Psoas muscle (tissue), 8 donors: ENCODE data around the gene BECN2. TPM values are rescaled to one million over a fixed set of nuclear protein-coding genes. Genes with fewer than 3 reads are reported as not detected.

Experiments
- ATAC-seq, 4 donors: fragments of 200-7000 bp; cut with Tn5 transposase; one replicate each; pipeline ENCODE4 v1.9.1; 2020; ENCODE audit warnings: moderate library complexity in 3 of 4, mild to moderate bottlenecking in 2 of 4
- DNase-seq, 2 donors: peaks; one replicate each; pipeline ENCODE4 v3.0.0-alpha.2; 2020
- H3K27ac ChIP-seq: fragments of 200-600 bp; one replicate; pipeline ENCODE4 v1.8.0; 2022
- H3K27me3 ChIP-seq, 3 donors: fragments of 200-600 bp in 1 of 3; one replicate each; pipeline versions ENCODE4 v1.6.1 to v1.8.0; 2013 to 2022; ENCODE audit warnings: low read length in 2 of 3, mild to moderate bottlenecking in 2 of 3, moderate library complexity in 1 of 3; ENCODE audit not compliant: insufficient read depth in 3 of 3
- H3K36me3 ChIP-seq, 2 donors: fragments of 200-600 bp in 1 of 2; one replicate each; pipeline versions ENCODE4 v1.6.1 to v1.8.0; 2013 to 2022; ENCODE audit warnings: low read depth in 1 of 2, mild to moderate bottlenecking in 1 of 2, moderate library complexity in 1 of 2; ENCODE audit not compliant: insufficient read depth in 1 of 2
- H3K4me1 ChIP-seq: fragments of 200-600 bp; one replicate; pipeline ENCODE4 v1.8.0; 2022
- H3K4me3 ChIP-seq: fragments of 200-600 bp; one replicate; pipeline ENCODE4 v1.8.0; 2022; ENCODE audit warnings: mild to moderate bottlenecking
- H3K9me3 ChIP-seq: fragments of 200-600 bp; one replicate; pipeline ENCODE4 v1.8.0; 2022
- CTCF ChIP-seq: fragments of 200-600 bp; IDR thresholded peaks from one replicate; pipeline ENCODE4 v1.8.0; 2022; ENCODE audit warnings: antibody characterized with exemption
- WGBS, 3 donors: extraction: QIAGEN DNeasy Blood & Tissue Kit; methylation state at CpG; one replicate each; pipeline versions ENCODE4 v1.1.6 to v1.1.7; 2013; 5-methylcytosine and 5-hydroxymethylcytosine counted together
- intact Hi-C, 2 donors: fragments of 100-400 bp; cut with DNase I; formaldehyde crosslinking; loops; one replicate each; pipeline versions ENCODE4 v1.11.0 to v1.14.2; 2022
- polyA plus RNA-seq, 3 donors: library from polyadenylated mRNA; stranded (reverse); fragments of 200-250 nt; gene quantifications; one replicate each; pipeline ENCODE4 v1.2.3, GENCODE V29; 2013
- total RNA-seq, 4 donors: library from RNA; stranded (reverse); fragmentation: NEBNext Ultra II Directional in 2 of 4; extraction: Animal tissue kit (Norgen Biotek cat#: 25700) in 2 of 4; gene quantifications; one replicate each; pipeline versions ENCODE4 v1.2.1 to v1.2.4, GENCODE V29; 2021 to 2023
- donor health status: healthy with polysubstance abuse.
- donor health status: DM: no; HTN: no; CAD: no; lungs with moderate emphysema.
- donor health status: Bipolar disorder and iron deficiency.
- donor health status: healthy.
- donor health status: DM: yes; HTN: yes; CAD: no.
- donor health status: DM: no; HTN: no; CAD: no.
- donor health status: DM: no; HTN: no; CAD: no.
- donor health status: DM: yes; HTN: yes; CAD: no.

The BECN2 gene
- total and polyA plus RNA-seq, 7 donors: not detected

GRCh38 chr1:241997401-241997998 is 39.9 kb downstream of the BECN2 start:
- no peak overlapping the region for H3K4me3 ChIP-seq
- no peaks in the 10 kb centered on the region for H3K27me3 ChIP-seq
- ATAC-seq: no peak
- no peaks in the 10 kb centered on the region for H3K36me3 ChIP-seq
- no peak overlapping the region for H3K27ac ChIP-seq
- TF ChIP-seq CTCF: no peak
- no peaks in the 10 kb centered on the region for H3K4me1 ChIP-seq
- DNase-seq: no peak
- intact Hi-C loops: no loop called here
- WGBS, 3 donors: 77 to 82% (median 77%) methylated on average over 12 of the region's 12 CpGs
- no peaks in the 10 kb centered on the region for H3K9me3 ChIP-seq

- H3K36me3 ChIP-seq: no peaks in the 10 kb centered on the region
- H3K27ac ChIP-seq: no peak overlapping the region
- peak; percentile 15 to 76 (median 66) for ATAC-seq
- peak; percentile 28 for TF ChIP-seq CTCF
- no peaks in the 10 kb centered on the region for H3K9me3 ChIP-seq
- WGBS, 3 donors: 7 to 15% (median 10%) methylated on average over 20 of the region's 20 CpGs
- no peaks in the 10 kb centered on the region for H3K27me3 ChIP-seq
- intact Hi-C loops: no loop called here
- peak; percentile 86 to 87 for DNase-seq
- H3K4me1 ChIP-seq: no peaks in the 10 kb centered on the region
- H3K4me3 ChIP-seq: peak overlapping the region; percentile 38
These were observed 40.9 kb downstream of the BECN2 start for GRCh38 chr1:241998412-241998921.

- ATAC-seq (no peak), DNase-seq (no peak)
- Histone ChIP-seq H3K4me3 (peak within 1 kb of the TSS; percentile 38), H3K36me3 (no peaks in the 10 kb centered on the region), H3K9me3 (no peaks in the 10 kb centered on the region), H3K4me1 (no peaks in the 10 kb centered on the region), H3K27me3 (no peaks in the 10 kb centered on the region), H3K27ac (no peak within 1 kb of the TSS)
- no peak for TF ChIP-seq CTCF
- intact Hi-C loops: no loop called here
- 27 to 31% (median 30%) methylated on average over 4 of the region's 4 CpGs for WGBS, 3 donors
These were observed 41.5 kb downstream of the BECN2 start, which contains the start of gene MAP1LC3C for GRCh38 chr1:241999026-241999425. Gene MAP1LC3C (minus strand): TSS chr1:241999098. CDS start chr1:241999008, 90 bp downstream.

GRCh38 chr1:242000434-242000833 is 42.9 kb downstream of the BECN2 start:
- H3K27me3 ChIP-seq: no peaks in the 10 kb centered on the region
- no peak for TF ChIP-seq CTCF
- 86 to 94% (median 92%) methylated on average over 7 of the region's 7 CpGs for WGBS, 3 donors
- H3K4me1 ChIP-seq: no peaks in the 10 kb centered on the region
- intact Hi-C loops: no loop called here
- ATAC-seq (no peak), DNase-seq (no peak)
- no peak overlapping the region for H3K4me3 ChIP-seq
- H3K27ac ChIP-seq: no peak overlapping the region
- H3K36me3 ChIP-seq: no peaks in the 10 kb centered on the region
- H3K9me3 ChIP-seq: no peaks in the 10 kb centered on the region

- H3K9me3 ChIP-seq: no peaks in the 10 kb centered on the region
- 63 to 80% (median 67%) methylated on average over 5 of the region's 5 CpGs for WGBS, 3 donors
- TF ChIP-seq CTCF: no peak
- no peak overlapping the region for H3K27ac ChIP-seq
- H3K27me3 ChIP-seq: no peaks in the 10 kb centered on the region
- H3K4me3 ChIP-seq: no peak overlapping the region
- DNase-seq: no peak
- no peak for ATAC-seq
- H3K36me3 ChIP-seq: no peaks in the 10 kb centered on the region
- H3K4me1 ChIP-seq: no peaks in the 10 kb centered on the region
- intact Hi-C loops: no loop called here
These were observed 44.5 kb downstream of the BECN2 start for GRCh38 chr1:242002072-242002471.
